C1 segment of cervical spinal cord (tissue), 14 donors: ENCODE results near the gene ECSIT.
"Not testable (repeated sequence)": the region's sequence is repeated elsewhere in the genome, so short reads cannot be mapped to it uniquely, and the experiment has no call there.

Experiments used
- DNase-seq, 14 donors: peaks; one replicate each; lab custom pipeline; 2025; lab: John Stamatoyannopoulos, UW

Gene ECSIT

GRCh38 chr19:11478167-11479089 lies 50.5 kb downstream of the ECSIT start:
- peak in 9 of 14 donors; percentile 8 to 50 (median 23) for DNase-seq

- DNase-seq, result peak in 1 of 14 donors; percentile 54
These were observed 53.1 kb downstream of the ECSIT start for GRCh38 chr19:11475861-11476260.

DNA sequence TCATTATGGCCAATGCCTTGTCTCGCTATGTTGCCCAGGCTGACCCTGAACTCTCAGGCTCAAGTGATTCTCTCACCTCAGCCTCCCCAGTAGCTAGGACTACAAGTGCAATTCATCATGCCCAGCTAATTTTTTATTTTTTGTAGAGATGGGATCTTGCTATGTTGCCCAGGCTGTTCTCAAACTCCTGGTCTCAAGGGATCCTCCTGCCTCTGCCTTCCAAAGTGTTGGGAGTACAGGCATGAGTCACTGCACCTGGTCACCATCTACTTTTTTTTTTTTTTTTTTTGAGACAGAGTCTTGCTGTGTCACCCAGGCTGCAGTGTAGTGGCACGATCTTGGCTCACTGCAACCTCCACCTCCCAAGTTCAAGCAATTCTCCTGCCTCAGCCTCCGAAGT lies 53.6 kb downstream of the ECSIT start:
- DNase-seq, result not testable (repeated sequence)

- no peak for DNase-seq
These were observed 55.2 kb downstream of the ECSIT start for GRCh38 chr19:11473725-11474124.

DNA sequence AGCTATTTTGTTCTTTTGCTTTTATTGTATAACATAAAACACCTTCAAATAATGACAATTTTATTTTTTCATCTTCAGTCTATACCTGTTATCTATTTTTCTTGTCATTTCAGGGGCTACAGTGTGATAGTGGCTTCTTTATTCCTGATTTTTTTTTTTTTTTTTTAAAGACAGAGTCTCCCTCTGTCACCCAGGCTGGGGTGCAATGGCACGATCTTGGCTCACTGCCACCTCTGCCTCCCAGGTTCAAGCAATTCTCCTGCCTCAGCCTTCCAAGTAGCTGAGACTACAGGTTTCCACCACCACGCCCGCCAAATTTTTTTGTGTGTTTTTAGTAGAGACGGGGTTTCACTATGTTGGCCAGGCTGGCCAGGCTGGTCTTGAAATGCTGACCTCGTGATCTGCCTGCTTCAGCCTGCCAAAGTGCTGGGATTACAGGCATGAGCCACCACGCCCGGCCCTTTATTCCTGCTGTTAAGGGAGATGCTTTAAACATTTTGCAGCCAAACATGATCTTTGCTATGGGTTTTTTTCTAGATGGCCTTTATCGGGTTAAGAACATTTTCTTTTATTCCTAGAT lies 60.6 kb downstream of the ECSIT start:
- not testable (repeated sequence) for DNase-seq

DNA sequence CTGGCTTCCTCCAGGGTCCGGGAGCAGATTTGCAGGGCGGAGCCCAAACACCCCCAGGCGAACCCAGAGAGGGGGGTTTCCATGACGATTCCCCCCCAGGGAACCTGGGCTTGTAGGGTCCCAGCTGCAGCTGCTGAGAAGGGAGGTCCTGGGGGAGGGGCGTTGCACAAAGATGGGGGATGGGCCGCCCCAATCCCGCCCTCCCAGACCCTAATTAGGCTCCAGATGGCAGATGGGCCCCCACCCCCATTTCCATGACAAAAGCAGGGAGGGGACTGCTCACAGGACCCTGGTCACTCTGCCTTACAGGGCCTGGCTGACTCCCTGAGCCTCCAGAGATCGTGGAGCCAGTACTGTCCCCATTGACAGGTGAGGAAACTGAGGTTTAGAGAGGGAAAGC lies 63.3 kb downstream of the ECSIT start:
- DNase-seq, result no peak

DNA sequence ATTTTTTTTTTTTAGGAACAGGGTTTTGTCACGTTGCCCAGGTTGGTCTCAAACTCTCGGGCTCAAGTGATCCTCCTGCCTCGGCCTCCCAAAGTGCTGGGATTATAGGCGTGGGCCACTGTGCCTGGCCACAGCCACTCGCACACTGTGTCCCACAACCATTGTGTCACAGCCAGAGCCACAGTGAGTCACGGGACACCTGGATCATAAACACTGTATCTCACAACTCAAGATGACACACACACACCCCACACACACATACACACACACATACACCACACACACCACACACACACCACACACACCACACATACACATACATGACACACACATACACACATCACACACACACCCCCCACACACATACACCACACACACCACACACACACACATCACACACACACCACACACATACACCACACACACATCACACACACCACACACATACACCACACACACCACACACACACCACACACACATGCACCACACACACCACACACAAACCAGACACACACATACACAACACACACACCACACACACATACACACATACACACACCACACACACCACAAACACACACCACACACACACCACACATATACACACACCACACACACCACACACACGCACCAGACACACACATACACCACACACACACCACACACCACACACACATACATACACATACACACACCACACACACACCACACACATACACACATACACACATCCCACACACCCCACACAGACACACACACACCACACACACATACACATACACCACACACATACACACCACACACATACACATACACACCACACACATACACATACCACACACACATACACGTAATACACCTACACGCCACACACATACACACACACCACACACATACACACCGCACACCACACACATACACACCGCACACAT lies 64.3 kb downstream of the ECSIT start:
- DNase-seq, result no peak

GRCh38 chr19:11463391-11463790 lies 65.5 kb downstream of the ECSIT start:
- DNase-seq, result no peak

GRCh38 chr19:11461453-11461852 lies 67.5 kb downstream of the ECSIT start:
- DNase-seq, result no peak

- DNase-seq, result no peak
These were observed 68.7 kb downstream of the ECSIT start for GRCh38 chr19:11460207-11460606.

- DNase-seq, result not testable (repeated sequence)
These were observed 70.0 kb downstream of the ECSIT start for GRCh38 chr19:11458912-11459311.

GRCh38 chr19:11458236-11458900 lies 70.6 kb downstream of the ECSIT start:
- DNase-seq, result no peak

GRCh38 chr19:11457831-11458230 lies 71.1 kb downstream of the ECSIT start:
- no peak for DNase-seq

DNA sequence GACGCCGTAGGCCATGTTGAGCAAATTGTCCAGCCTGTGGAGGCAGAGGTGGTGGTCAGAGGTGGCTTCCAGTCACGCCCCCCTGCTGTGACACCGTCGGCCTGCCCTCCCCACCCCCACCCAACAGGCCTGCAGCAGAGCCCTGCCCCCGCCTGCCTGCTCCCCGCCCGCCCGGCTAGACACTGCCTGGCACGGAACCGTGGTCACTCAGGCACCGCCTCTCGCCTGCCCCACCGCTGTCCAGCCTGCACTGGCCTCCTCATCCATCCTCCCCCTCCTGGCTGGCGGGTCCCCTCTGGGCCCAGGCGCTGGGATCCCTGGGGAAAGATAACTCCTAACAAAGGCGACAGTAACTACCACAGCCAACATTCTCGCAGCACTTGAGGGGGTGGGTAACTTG lies 71.8 kb downstream of the ECSIT start:
- peak in 13 of 14 donors; percentile 26 to 90 (median 77) for DNase-seq

- no peak for DNase-seq
These were observed 72.3 kb downstream of the ECSIT start for GRCh38 chr19:11456659-11457058.
